Stimulated activated CD8-positive, alpha-beta memory T cell treated with anti-CD3 and anti-CD28 coated beads, Interleukin-7, amount 100 ng/mL, for 24 hours (primary cell): ENCODE measurements around the gene CHD1.
"Not testable (repeated sequence)": the region's sequence is repeated elsewhere in the genome, so short reads cannot be mapped to it uniquely, and the experiment has no call there.

Source experiments
- DNase-seq: peaks from one replicate; pipeline ENCODE4 v3.0.0-alpha.2; 2020; ENCODE audit warnings: low read depth

CHD1 gene

GRCh38 chr5:98928873-98929709 lies at the start of gene CHD1:
Gene CHD1 (minus strand): TSS chr5:98929007. CDS start chr5:98926386, 2,621 bp downstream.
- DNase-seq = peak; percentile 85

GRCh38 chr5:98978528-98978927 lies 49.7 kb upstream of the CHD1 start:
- no peak for DNase-seq

- DNase-seq = no peak
These were observed 48.9 kb upstream of the CHD1 start for GRCh38 chr5:98977723-98978122.

- DNase-seq = no peak
These were observed 47.0 kb upstream of the CHD1 start for GRCh38 chr5:98975682-98976407.

GRCh38 chr5:98975223-98975622 lies 46.4 kb upstream of the CHD1 start:
- DNase-seq = no peak

- no peak for DNase-seq
These were observed 40.6 kb upstream of the CHD1 start for GRCh38 chr5:98969400-98969799.

- no peak for DNase-seq
These were observed 39.3 kb upstream of the CHD1 start for GRCh38 chr5:98968056-98968564.

GRCh38 chr5:98965226-98965625 lies 36.4 kb upstream of the CHD1 start:
- no peak for DNase-seq

- DNase-seq = no peak
These were observed 35.8 kb upstream of the CHD1 start for GRCh38 chr5:98964621-98965020.

- no peak for DNase-seq
These were observed 34.2 kb upstream of the CHD1 start for GRCh38 chr5:98963019-98963418.

GRCh38 chr5:98962587-98962986 lies 33.8 kb upstream of the CHD1 start:
- no peak for DNase-seq

- DNase-seq = no peak
These were observed 33.0 kb upstream of the CHD1 start for GRCh38 chr5:98961665-98962344.

GRCh38 chr5:98957307-98957706 lies 28.5 kb upstream of the CHD1 start:
- DNase-seq = no peak

GRCh38 chr5:98955888-98956287 lies 27.1 kb upstream of the CHD1 start:
- DNase-seq = not testable (repeated sequence)

GRCh38 chr5:98955471-98955870 lies 26.7 kb upstream of the CHD1 start:
- DNase-seq = not testable (repeated sequence)

GRCh38 chr5:98954392-98955028 lies 25.7 kb upstream of the CHD1 start:
- DNase-seq = no peak

- no peak for DNase-seq
These were observed 14.0 kb upstream of the CHD1 start for GRCh38 chr5:98942847-98943246.

- no peak for DNase-seq
These were observed 12.5 kb upstream of the CHD1 start for GRCh38 chr5:98941131-98941883.

- DNase-seq = no peak
These were observed 11.8 kb upstream of the CHD1 start for GRCh38 chr5:98940581-98940980.

- no peak for DNase-seq
These were observed 9.7 kb upstream of the CHD1 start for GRCh38 chr5:98938464-98938863.
